Measurements from ENCODE around the gene LRRC3B.

The LRRC3B gene

DNA sequence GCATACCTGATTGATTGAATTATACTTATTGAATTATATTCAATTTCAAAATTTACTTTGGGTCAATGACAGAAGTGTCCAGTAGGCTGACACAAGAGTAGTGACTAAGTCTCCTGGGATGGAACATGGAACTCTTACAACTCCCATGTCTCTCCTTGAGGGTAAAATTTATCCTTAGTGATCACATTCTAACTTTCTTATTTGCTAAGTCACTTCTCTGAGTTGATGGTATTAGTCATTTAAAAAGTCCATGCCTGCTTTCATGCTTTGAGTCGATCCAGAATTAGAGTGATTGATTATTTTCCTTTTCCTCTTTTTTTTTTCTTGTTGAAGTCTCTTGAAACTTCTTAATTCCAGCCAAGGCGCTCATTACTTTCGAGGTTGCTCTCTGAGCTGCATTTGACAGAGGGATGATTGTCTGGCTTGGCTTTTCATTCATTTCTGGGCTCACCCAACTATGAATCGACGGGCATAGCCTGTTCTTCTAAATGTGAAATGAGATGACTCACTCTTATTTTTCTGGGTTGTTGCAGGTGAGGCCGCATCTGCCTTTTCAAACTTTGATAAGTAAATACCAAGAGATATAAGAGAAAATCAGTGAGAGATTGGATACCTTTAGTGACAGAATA is 34.9 kb downstream of the LRRC3B start:
- no peaks in the 10 kb centered on the region for H3K27me3 ChIP-seq (ENCODE audit: control insufficient read depth in 1 of 2, insufficient read depth in 2 of 2, low read length in 2 of 2)
- H3K4me3 ChIP-seq (ENCODE audit: low read length in 2 of 2), result no peak overlapping the region
- no peaks in the 10 kb centered on the region for H3K4me1 ChIP-seq (ENCODE audit: control insufficient read depth, insufficient read depth, low read length)
- H3K9me3 ChIP-seq (ENCODE audit: control insufficient read depth in 2 of 2, low read length in 2 of 2), result no peaks in the 10 kb centered on the region
- no peak overlapping the region for H3K9ac ChIP-seq (ENCODE audit: low read length in 2 of 2)
- no peak overlapping the region for H3K27ac ChIP-seq (ENCODE audit: low read length)
- H3K36me3 ChIP-seq (ENCODE audit: control insufficient read depth in 2 of 2, insufficient read depth in 2 of 2, low read length in 2 of 2), result no peaks in the 10 kb centered on the region

DNA sequence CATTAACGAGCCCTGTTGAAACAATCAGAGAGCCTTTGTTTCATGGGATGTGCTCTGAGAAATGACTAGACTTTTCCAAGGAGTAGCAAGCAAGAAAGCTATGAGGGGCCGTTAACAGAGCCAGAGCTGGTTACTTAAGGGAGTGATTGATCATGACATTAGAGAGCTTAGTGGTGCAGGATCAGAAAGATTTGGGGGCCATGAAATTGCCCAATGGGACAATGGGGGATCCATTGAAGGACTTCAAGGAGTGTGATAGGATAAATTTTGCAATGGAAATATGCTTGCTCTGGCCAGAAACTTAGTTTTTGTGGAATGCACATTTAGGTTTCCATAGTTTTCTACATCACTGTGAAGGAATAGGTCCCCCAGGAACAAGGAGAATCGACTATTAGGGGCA is 45.6 kb downstream of the LRRC3B start:
- Histone ChIP-seq H3K4me3 (ENCODE audit: low read length in 2 of 2) (no peak overlapping the region), H3K36me3 (ENCODE audit: control insufficient read depth in 2 of 2, insufficient read depth in 2 of 2, low read length in 2 of 2) (no peaks in the 10 kb centered on the region), H3K27ac (ENCODE audit: low read length) (no peak overlapping the region), H3K9me3 (ENCODE audit: control insufficient read depth in 2 of 2, low read length in 2 of 2) (no peaks in the 10 kb centered on the region), H3K4me1 (ENCODE audit: control insufficient read depth, insufficient read depth, low read length) (no peaks in the 10 kb centered on the region), H3K9ac (ENCODE audit: low read length in 2 of 2) (no peak overlapping the region), H3K27me3 (ENCODE audit: control insufficient read depth in 1 of 2, insufficient read depth in 2 of 2, low read length in 2 of 2) (no peaks in the 10 kb centered on the region)

DNA sequence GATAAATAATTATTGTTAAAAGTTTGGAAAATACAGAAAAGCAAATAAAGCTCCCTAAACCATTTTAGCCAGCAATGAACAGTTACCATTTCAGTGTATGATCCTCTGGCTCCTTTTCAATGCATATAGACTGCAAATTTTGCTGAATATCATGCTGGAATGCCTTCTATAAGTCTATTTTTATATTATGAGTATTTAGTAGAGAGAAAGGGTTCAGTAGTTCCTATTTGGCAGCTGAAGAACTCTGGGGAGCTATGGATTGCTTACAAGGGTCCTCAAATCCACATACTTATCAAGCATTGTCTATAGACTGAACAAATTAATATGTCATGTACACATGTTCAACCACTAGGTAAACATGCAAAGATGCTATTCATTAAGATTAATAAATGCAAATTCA is 46.1 kb downstream of the LRRC3B start:
- no peaks in the 10 kb centered on the region for H3K9me3 ChIP-seq (ENCODE audit: control insufficient read depth in 2 of 2, low read length in 2 of 2)
- H3K27ac ChIP-seq (ENCODE audit: low read length), result no peak overlapping the region
- H3K36me3 ChIP-seq (ENCODE audit: control insufficient read depth in 2 of 2, insufficient read depth in 2 of 2, low read length in 2 of 2), result no peaks in the 10 kb centered on the region
- H3K4me1 ChIP-seq (ENCODE audit: control insufficient read depth, insufficient read depth, low read length), result no peaks in the 10 kb centered on the region
- no peak overlapping the region for H3K4me3 ChIP-seq (ENCODE audit: low read length in 2 of 2)
- no peaks in the 10 kb centered on the region for H3K27me3 ChIP-seq (ENCODE audit: control insufficient read depth in 1 of 2, insufficient read depth in 2 of 2, low read length in 2 of 2)
- H3K9ac ChIP-seq (ENCODE audit: low read length in 2 of 2), result no peak overlapping the region

DNA sequence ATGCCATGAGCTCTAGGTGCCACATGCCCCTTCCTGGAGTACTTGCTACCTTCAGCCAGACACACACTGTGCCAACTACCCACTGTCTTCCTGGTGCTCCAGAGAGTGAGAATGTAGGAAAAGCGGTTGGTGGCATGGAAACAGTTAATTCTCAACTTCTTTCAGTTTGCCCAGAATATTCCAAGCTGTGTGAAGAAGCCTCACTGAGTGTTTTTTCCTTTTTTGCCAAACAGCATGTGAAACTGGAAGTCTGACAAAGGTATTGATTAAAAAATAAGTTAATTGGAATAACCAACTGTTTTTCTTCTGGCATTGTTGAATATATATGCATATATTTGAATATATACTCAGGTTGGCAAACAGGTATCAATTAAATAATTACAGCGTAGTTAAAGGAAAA is 52.8 kb downstream of the LRRC3B start:
- Histone ChIP-seq H3K4me3 (ENCODE audit: low read length in 2 of 2) (no peak overlapping the region), H3K27me3 (ENCODE audit: control insufficient read depth in 1 of 2, insufficient read depth in 2 of 2, low read length in 2 of 2) (no peaks in the 10 kb centered on the region), H3K9me3 (ENCODE audit: control insufficient read depth in 2 of 2, low read length in 2 of 2) (no peaks in the 10 kb centered on the region)

DNA sequence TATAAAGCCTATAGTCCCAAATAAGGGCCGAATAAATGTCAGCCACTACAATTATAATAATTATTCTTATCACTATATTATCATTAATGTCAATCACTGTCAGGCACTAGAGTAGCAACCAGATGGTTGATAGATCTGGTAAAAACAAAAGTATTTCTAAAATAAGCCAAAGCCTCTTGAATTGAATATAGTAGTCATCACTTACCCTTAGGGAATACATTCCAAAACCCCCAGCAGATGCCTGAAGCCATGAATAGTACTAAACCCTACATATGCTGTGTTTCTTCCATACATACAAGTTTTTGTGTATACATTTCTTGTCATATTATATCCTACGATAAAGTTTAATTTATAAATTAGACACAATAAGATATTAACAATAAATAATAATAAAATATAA is 59.1 kb downstream of the LRRC3B start:
- no peak overlapping the region for H3K4me3 ChIP-seq (ENCODE audit: low read length in 2 of 2)
- no peak overlapping the region for H3K27ac ChIP-seq (ENCODE audit: low read length)
- no peaks in the 10 kb centered on the region for H3K9me3 ChIP-seq (ENCODE audit: control insufficient read depth in 2 of 2, low read length in 2 of 2)
- no peak overlapping the region for H3K9ac ChIP-seq (ENCODE audit: low read length in 2 of 2)
- H3K36me3 ChIP-seq (ENCODE audit: control insufficient read depth in 2 of 2, insufficient read depth in 2 of 2, low read length in 2 of 2), result no peaks in the 10 kb centered on the region
- no peaks in the 10 kb centered on the region for H3K27me3 ChIP-seq (ENCODE audit: control insufficient read depth in 1 of 2, insufficient read depth in 2 of 2, low read length in 2 of 2)
- H3K4me1 ChIP-seq (ENCODE audit: control insufficient read depth, insufficient read depth, low read length), result no peaks in the 10 kb centered on the region

More for the DNA sequence above, 52.8 kb downstream of the LRRC3B start:
- Histone ChIP-seq H3K36me3 (ENCODE audit: control insufficient read depth in 2 of 2, insufficient read depth in 2 of 2, low read length in 2 of 2) (no peaks in the 10 kb centered on the region), H3K9ac (ENCODE audit: low read length in 2 of 2) (no peak overlapping the region), H3K4me1 (ENCODE audit: control insufficient read depth, insufficient read depth, low read length) (no peaks in the 10 kb centered on the region), H3K27ac (ENCODE audit: low read length) (no peak overlapping the region)

DNA sequence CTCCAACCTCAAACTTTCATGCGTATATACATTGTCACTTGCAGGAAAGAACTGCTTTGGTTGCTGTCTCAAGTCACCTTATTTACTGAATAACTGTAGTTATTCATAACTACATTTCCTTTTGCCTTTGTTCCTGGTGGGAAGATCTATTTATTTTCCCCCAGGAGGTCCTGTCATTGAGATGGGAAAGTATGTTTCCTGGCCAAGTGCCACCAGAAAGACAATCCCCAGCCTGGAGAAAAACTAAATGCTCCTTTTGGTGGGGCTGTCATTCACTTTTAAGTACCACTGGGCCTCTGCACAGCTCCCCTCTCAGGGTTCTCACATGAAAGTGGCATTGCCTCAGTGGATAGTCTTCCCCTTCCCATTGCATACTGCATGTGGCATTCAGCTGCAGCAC is 59.8 kb downstream of the LRRC3B start:
- no peaks in the 10 kb centered on the region for H3K4me1 ChIP-seq (ENCODE audit: control insufficient read depth, insufficient read depth, low read length)
- H3K9ac ChIP-seq (ENCODE audit: low read length in 2 of 2), result no peak overlapping the region
- no peaks in the 10 kb centered on the region for H3K9me3 ChIP-seq (ENCODE audit: control insufficient read depth in 2 of 2, low read length in 2 of 2)
- H3K27ac ChIP-seq (ENCODE audit: low read length), result no peak overlapping the region
- no peaks in the 10 kb centered on the region for H3K36me3 ChIP-seq (ENCODE audit: control insufficient read depth in 2 of 2, insufficient read depth in 2 of 2, low read length in 2 of 2)
- H3K27me3 ChIP-seq (ENCODE audit: control insufficient read depth in 1 of 2, insufficient read depth in 2 of 2, low read length in 2 of 2), result no peaks in the 10 kb centered on the region
- no peak overlapping the region for H3K4me3 ChIP-seq (ENCODE audit: low read length in 2 of 2)

DNA sequence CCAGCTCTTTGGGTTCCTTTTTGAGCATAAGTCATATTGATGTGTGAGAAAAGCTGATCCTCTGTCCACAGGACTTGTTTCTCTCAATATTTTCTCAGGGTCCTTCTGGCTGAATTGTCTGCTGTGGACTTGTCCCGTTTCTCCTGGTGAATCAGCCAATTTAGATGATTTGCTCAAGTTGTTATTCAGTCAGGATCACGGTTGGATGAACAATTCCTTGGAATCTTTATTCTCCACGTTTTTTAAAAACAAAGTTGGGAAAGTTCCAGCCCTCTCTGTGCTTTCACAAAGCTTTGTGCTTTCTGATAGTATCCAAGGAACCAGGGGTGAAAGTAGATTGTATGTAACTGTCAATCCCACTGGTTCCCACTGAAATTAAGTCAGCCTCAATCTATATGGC is 61.3 kb downstream of the LRRC3B start:
- Histone ChIP-seq H3K4me3 (ENCODE audit: low read length in 2 of 2) (no peak overlapping the region), H3K27me3 (ENCODE audit: control insufficient read depth in 1 of 2, insufficient read depth in 2 of 2, low read length in 2 of 2) (no peaks in the 10 kb centered on the region), H3K4me1 (ENCODE audit: control insufficient read depth, insufficient read depth, low read length) (no peaks in the 10 kb centered on the region), H3K36me3 (ENCODE audit: control insufficient read depth in 2 of 2, insufficient read depth in 2 of 2, low read length in 2 of 2) (no peaks in the 10 kb centered on the region), H3K27ac (ENCODE audit: low read length) (no peak overlapping the region), H3K9ac (ENCODE audit: low read length in 2 of 2) (no peak overlapping the region), H3K9me3 (ENCODE audit: control insufficient read depth in 2 of 2, low read length in 2 of 2) (peaks cover 0 to 3% of the 10 kb centered on the region in 2 donors)

DNA sequence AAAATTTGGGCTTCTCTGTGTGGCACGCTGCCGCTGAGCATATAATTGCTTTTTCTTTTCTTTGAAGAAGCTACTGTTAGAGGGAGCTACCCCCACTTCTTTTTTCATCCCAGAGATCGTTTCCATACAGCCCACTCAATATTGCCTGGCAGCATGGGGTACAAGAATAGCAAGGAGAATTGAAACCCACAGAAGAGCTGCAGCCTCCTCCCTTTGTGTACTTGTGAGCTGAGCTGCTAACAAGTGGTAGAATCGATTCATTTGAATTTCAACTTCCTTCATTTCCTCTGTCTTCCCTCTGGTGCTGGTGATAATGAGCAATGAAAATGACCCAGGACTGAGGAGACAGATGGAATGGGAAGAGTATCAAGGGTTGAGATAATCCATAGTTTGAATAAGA is 64.9 kb downstream of the LRRC3B start:
- H3K36me3 ChIP-seq (ENCODE audit: control insufficient read depth in 2 of 2, insufficient read depth in 2 of 2, low read length in 2 of 2), result no peaks in the 10 kb centered on the region
- no peaks in the 10 kb centered on the region for H3K4me1 ChIP-seq (ENCODE audit: control insufficient read depth, insufficient read depth, low read length)
- no peaks in the 10 kb centered on the region for H3K27me3 ChIP-seq (ENCODE audit: control insufficient read depth in 1 of 2, insufficient read depth in 2 of 2, low read length in 2 of 2)
- peaks cover 0 to 3% of the 10 kb centered on the region in 2 donors for H3K9me3 ChIP-seq (ENCODE audit: control insufficient read depth in 2 of 2, low read length in 2 of 2)
- no peak overlapping the region for H3K4me3 ChIP-seq (ENCODE audit: low read length in 2 of 2)
- H3K9ac ChIP-seq (ENCODE audit: low read length in 2 of 2), result no peak overlapping the region
- no peak overlapping the region for H3K27ac ChIP-seq (ENCODE audit: low read length)

DNA sequence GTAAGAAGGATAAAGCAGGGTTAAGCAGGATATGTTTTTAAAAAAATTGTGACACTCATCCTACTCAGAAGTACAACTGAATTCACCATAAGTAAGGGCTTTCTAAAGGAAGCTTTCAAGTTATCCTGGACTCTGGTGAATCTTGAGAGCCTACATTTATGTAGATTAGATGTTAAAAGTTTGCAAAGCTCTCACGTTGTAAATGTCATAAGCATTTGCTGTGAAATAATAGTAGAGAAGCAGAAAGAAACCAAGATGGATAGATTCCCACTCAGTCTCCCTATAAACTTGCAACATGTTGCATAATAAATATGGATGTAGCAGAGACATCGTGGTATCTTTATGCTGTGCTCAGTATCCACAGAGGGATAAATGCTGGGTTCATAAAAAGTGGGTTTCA is 77.0 kb downstream of the LRRC3B start:
- H3K36me3 ChIP-seq (ENCODE audit: control insufficient read depth in 2 of 2, insufficient read depth in 2 of 2, low read length in 2 of 2), result no peaks in the 10 kb centered on the region
- H3K27me3 ChIP-seq (ENCODE audit: control insufficient read depth in 1 of 2, insufficient read depth in 2 of 2, low read length in 2 of 2), result no peaks in the 10 kb centered on the region
- H3K9me3 ChIP-seq (ENCODE audit: control insufficient read depth in 2 of 2, low read length in 2 of 2), result no peaks in the 10 kb centered on the region
- no peak overlapping the region for H3K27ac ChIP-seq (ENCODE audit: low read length)
- no peak overlapping the region for H3K4me3 ChIP-seq (ENCODE audit: low read length in 2 of 2)
- H3K9ac ChIP-seq (ENCODE audit: low read length in 2 of 2), result no peak overlapping the region
- no peaks in the 10 kb centered on the region for H3K4me1 ChIP-seq (ENCODE audit: control insufficient read depth, insufficient read depth, low read length)

DNA sequence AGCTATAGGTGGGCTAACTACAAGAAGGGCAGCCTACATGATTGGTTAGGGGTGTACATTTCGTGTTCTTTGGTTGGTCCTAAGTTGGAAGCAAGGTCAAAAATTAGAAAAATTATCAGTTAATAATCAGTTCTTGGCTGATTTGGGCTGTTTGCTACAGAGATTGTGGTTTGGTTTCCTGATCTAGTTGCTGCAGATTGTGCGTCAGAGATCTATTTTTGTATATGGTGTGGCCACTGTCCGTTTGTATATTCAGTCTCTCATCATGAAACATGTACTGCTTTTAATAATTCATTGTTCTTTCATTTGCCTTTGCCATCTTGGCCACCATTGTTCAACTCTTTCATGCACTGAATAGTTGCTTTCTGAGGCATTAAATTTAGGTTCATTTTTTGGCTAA is 80.9 kb downstream of the LRRC3B start:
- H3K9ac ChIP-seq (ENCODE audit: low read length in 2 of 2), result no peak overlapping the region
- no peaks in the 10 kb centered on the region for H3K27me3 ChIP-seq (ENCODE audit: control insufficient read depth in 1 of 2, insufficient read depth in 2 of 2, low read length in 2 of 2)
- H3K4me3 ChIP-seq (ENCODE audit: low read length in 2 of 2), result no peak overlapping the region
- no peak overlapping the region for H3K27ac ChIP-seq (ENCODE audit: low read length)
- no peaks in the 10 kb centered on the region for H3K36me3 ChIP-seq (ENCODE audit: control insufficient read depth in 2 of 2, insufficient read depth in 2 of 2, low read length in 2 of 2)
- no peaks in the 10 kb centered on the region for H3K9me3 ChIP-seq (ENCODE audit: control insufficient read depth in 2 of 2, low read length in 2 of 2)
- H3K4me1 ChIP-seq (ENCODE audit: control insufficient read depth, insufficient read depth, low read length), result no peaks in the 10 kb centered on the region

DNA sequence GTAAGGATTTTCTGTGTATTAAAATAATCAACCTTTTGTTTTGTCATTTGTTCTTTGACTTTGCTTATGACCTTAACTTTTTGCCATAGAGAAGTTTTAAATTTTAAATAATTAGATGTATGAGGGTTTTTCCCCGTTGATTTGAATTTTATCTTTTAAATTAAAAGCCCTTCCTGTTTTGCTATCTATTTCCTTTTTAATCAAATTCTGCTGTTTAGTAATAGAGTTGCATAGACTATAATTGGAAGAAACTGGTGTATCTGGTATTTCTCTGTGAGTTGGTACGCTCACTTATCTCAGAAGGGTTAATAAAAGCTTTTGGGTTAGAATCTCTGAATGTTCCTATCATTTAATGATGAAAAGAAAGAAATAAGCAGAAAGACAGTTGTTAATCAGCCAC is 82.2 kb downstream of the LRRC3B start:
- Histone ChIP-seq H3K36me3 (ENCODE audit: control insufficient read depth in 2 of 2, insufficient read depth in 2 of 2, low read length in 2 of 2) (no peaks in the 10 kb centered on the region), H3K27me3 (ENCODE audit: control insufficient read depth in 1 of 2, insufficient read depth in 2 of 2, low read length in 2 of 2) (no peaks in the 10 kb centered on the region), H3K9ac (ENCODE audit: low read length in 2 of 2) (no peak overlapping the region), H3K4me1 (ENCODE audit: control insufficient read depth, insufficient read depth, low read length) (no peaks in the 10 kb centered on the region), H3K4me3 (ENCODE audit: low read length in 2 of 2) (no peak overlapping the region), H3K9me3 (ENCODE audit: control insufficient read depth in 2 of 2, low read length in 2 of 2) (no peaks in the 10 kb centered on the region), H3K27ac (ENCODE audit: low read length) (no peak overlapping the region)
